Loucy (cell line): ENCODE measurements around the gene IMPG2.

Source experiments
- EZH2phosphoT487 ChIP-seq: fragments of 200-600 bp; IDR thresholded peaks from 2 replicates; pipeline ENCODE4 v1.6.1; 2018; ENCODE audit warnings: antibody characterized with exemption, mild to moderate bottlenecking, moderate library complexity, borderline replicate concordance
- TF ChIP-seq, protein P1 (sequence below): fragments of 200-600 bp; sonication (generic); conservative IDR thresholded peaks from 2 replicates; pipeline ENCODE4 v1.5.1; 2014; ENCODE audit warnings: mild to moderate bottlenecking, antibody characterized with exemption, low read length

DNA sequence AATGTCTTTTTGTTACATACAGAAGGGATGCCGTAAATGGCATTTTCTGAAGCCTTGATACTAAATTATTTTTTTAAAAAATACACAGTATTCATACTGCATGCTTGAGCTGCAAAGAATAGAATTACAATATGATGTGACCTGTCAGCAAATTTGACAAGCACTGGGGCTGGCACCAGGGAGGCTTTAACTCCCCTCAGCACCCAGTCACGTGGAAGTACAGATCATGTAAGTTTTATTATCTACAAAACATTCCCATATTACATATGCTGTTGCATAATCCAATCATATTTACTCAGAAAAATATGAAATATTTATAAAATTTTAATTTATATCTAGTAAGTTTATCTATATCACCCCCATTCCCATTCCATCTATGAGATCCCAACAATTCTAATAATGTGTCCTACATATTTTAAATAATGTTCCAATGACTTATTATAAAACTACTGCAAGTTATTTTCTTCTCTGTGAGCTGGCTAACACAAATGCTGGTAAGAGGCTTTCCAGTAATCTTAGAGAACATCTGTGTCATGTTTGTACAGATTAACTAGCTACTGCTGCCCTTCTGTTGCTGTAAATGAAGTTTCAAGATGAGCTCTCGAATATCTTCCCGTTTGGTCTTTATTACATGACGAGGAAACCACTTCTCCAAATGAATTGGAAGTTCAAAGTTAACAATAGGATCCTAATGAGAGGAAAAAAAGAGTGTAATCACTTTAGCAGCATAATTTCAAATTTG lies 5.2 kb upstream of the IMPG2 start:
- TF ChIP-seq, protein P1, sequence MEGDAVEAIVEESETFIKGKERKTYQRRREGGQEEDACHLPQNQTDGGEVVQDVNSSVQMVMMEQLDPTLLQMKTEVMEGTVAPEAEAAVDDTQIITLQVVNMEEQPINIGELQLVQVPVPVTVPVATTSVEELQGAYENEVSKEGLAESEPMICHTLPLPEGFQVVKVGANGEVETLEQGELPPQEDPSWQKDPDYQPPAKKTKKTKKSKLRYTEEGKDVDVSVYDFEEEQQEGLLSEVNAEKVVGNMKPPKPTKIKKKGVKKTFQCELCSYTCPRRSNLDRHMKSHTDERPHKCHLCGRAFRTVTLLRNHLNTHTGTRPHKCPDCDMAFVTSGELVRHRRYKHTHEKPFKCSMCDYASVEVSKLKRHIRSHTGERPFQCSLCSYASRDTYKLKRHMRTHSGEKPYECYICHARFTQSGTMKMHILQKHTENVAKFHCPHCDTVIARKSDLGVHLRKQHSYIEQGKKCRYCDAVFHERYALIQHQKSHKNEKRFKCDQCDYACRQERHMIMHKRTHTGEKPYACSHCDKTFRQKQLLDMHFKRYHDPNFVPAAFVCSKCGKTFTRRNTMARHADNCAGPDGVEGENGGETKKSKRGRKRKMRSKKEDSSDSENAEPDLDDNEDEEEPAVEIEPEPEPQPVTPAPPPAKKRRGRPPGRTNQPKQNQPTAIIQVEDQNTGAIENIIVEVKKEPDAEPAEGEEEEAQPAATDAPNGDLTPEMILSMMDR, result no peak
- TF ChIP-seq EZH2phosphoT487, result no peak
